Osteocyte (in vitro differentiated cells): ENCODE results near the gene BABAM2. TPM values are rescaled to one million over a fixed set of nuclear protein-coding genes. Genes with fewer than 3 reads are reported as not detected.
A peak's percentile ranks its signal among the peaks of the same experiment; 100 is the strongest.
"Not testable (repeated sequence)": the region's sequence is repeated elsewhere in the genome, so short reads cannot be mapped to it uniquely, and the experiment has no call there.

Experiments
- DNase-seq: peaks from one replicate; pipeline ENCODE4 v3.0.0; 2021; ENCODE audit warnings: mixed read lengths; ENCODE audit not compliant: unreplicated experiment; ENCODE audit errors: extremely low spot score
- H3K27ac Mint-ChIP-seq: one replicate; pipeline ENCODE4 v1.8.0; 2021; ENCODE audit warnings: mild to moderate bottlenecking, mixed read lengths; ENCODE audit not compliant: unreplicated experiment
- H3K27me3 Mint-ChIP-seq: one replicate; pipeline ENCODE4 v1.8.0; 2021; ENCODE audit warnings: mixed read lengths; ENCODE audit not compliant: unreplicated experiment
- H3K36me3 Mint-ChIP-seq: one replicate; pipeline ENCODE4 v1.8.0; 2021; ENCODE audit warnings: mixed read lengths; ENCODE audit not compliant: unreplicated experiment
- H3K4me1 Mint-ChIP-seq: one replicate; pipeline ENCODE4 v1.8.0; 2021; ENCODE audit warnings: mixed read lengths; ENCODE audit not compliant: unreplicated experiment
- H3K4me3 Mint-ChIP-seq: one replicate; pipeline ENCODE4 v1.8.0; 2021; ENCODE audit warnings: mild to moderate bottlenecking, moderate library complexity, mixed read lengths; ENCODE audit not compliant: unreplicated experiment
- H3K9me3 Mint-ChIP-seq: one replicate; pipeline ENCODE4 v1.8.0; 2021; ENCODE audit warnings: mixed read lengths; ENCODE audit not compliant: unreplicated experiment
- CTCF ChIP-seq: fragments of 200-600 bp; sonication (generic); IDR thresholded peaks from 2 replicates; pipeline ENCODE4 v1.5.0; 2021; ENCODE audit warnings: antibody characterized with exemption, mild to moderate bottlenecking, moderate library complexity
- total RNA-seq: library from RNA; stranded (reverse); gene quantifications from 2 replicates; pipeline ENCODE4 v1.2.1, GENCODE V29; 2021

BABAM2 gene
- total RNA-seq, 1 donor from 2014 or later = 43.6 TPM

- Mint-ChIP-seq H3K27ac (no peak overlapping the region), H3K27me3 (no peaks in the 10 kb centered on the region), H3K4me1 (peaks cover 16% of the 10 kb centered on the region), H3K4me3 (no peak overlapping the region), H3K9me3 (peaks cover 11% of the 10 kb centered on the region), H3K36me3 (peaks cover 4% of the 10 kb centered on the region)
- peak; percentile 33 for TF ChIP-seq CTCF
- DNase-seq = no peak
Measured at GRCh38 chr2:27973592-27973991, 83.1 kb downstream of the BABAM2 start.

- no peak for TF ChIP-seq CTCF
- peaks cover 4% of the 10 kb centered on the region for H3K9me3 Mint-ChIP-seq
- no peak overlapping the region for H3K27ac Mint-ChIP-seq
- H3K27me3 Mint-ChIP-seq = no peaks in the 10 kb centered on the region
- H3K4me1 Mint-ChIP-seq = peaks cover 19% of the 10 kb centered on the region
- DNase-seq = no peak
- peaks cover 4% of the 10 kb centered on the region for H3K36me3 Mint-ChIP-seq
- H3K4me3 Mint-ChIP-seq = no peak overlapping the region
Measured at GRCh38 chr2:27976308-27976707, 85.8 kb downstream of the BABAM2 start.

GRCh38 chr2:27977731-27978312, 87.3 kb downstream of the BABAM2 start:
- H3K27ac Mint-ChIP-seq = peak overlapping the region; percentile 45

GRCh38 chr2:27978761-27979160, 88.2 kb downstream of the BABAM2 start:
- not testable (repeated sequence) for H3K36me3 Mint-ChIP-seq, H3K27me3 Mint-ChIP-seq, H3K27ac Mint-ChIP-seq, DNase-seq, H3K4me3 Mint-ChIP-seq
- H3K9me3 Mint-ChIP-seq = peaks cover 12% of the 10 kb centered on the region
- H3K4me1 Mint-ChIP-seq = peaks cover 16% of the 10 kb centered on the region

More at GRCh38 chr2:27977731-27978312, 87.3 kb downstream of the BABAM2 start:
- H3K9me3 Mint-ChIP-seq = peaks cover 9% of the 10 kb centered on the region
- no peak for DNase-seq
- H3K4me1 Mint-ChIP-seq = peaks cover 17% of the 10 kb centered on the region
- no peak for TF ChIP-seq CTCF
- H3K27me3 Mint-ChIP-seq = no peaks in the 10 kb centered on the region
- no peak overlapping the region for H3K4me3 Mint-ChIP-seq
- H3K36me3 Mint-ChIP-seq = peaks cover 4% of the 10 kb centered on the region

- peaks cover 16% of the 10 kb centered on the region for H3K4me1 Mint-ChIP-seq
- DNase-seq = no peak
- no peaks in the 10 kb centered on the region for H3K27me3 Mint-ChIP-seq
- no peak for TF ChIP-seq CTCF
- H3K9me3 Mint-ChIP-seq = peaks cover 12% of the 10 kb centered on the region
- H3K36me3 Mint-ChIP-seq = peaks cover 4% of the 10 kb centered on the region
- H3K4me3 Mint-ChIP-seq = no peak overlapping the region
- no peak overlapping the region for H3K27ac Mint-ChIP-seq
Measured at GRCh38 chr2:27980242-27980641, 89.7 kb downstream of the BABAM2 start.

- H3K27ac Mint-ChIP-seq = no peak overlapping the region
- H3K4me1 Mint-ChIP-seq = peaks cover 3% of the 10 kb centered on the region
- H3K36me3 Mint-ChIP-seq = peaks cover 5% of the 10 kb centered on the region
- peaks cover 8% of the 10 kb centered on the region for H3K9me3 Mint-ChIP-seq
- no peak for TF ChIP-seq CTCF
- H3K27me3 Mint-ChIP-seq = no peaks in the 10 kb centered on the region
- no peak overlapping the region for H3K4me3 Mint-ChIP-seq
- no peak for DNase-seq
Measured at GRCh38 chr2:27984153-27984552, 93.6 kb downstream of the BABAM2 start.
